Right atrium auricular region (tissue), 2 donors: ENCODE measurements around the gene METTL26. TPM values are rescaled to one million over a fixed set of nuclear protein-coding genes. Genes with fewer than 3 reads are reported as not detected.
A peak's percentile ranks its signal among the peaks of the same experiment; 100 is the strongest.

Experiments
- DNase-seq: peaks from one replicate; pipeline ENCODE4 v3.0.0-alpha.2; 2019; ENCODE audit warnings: low spot score
- H3K27ac ChIP-seq, 2 donors: fragments of 200-600 bp; sonication (generic); 1 replicate in 1 of 2; 2 replicates in 1 of 2; pipeline ENCODE4 v1.5.1; 2016 to 2019
- H3K27me3 ChIP-seq, 2 donors: fragments of 200-600 bp; sonication (generic); one replicate each; pipeline versions ENCODE4 v1.5.1 to v1.6.0; 2017 to 2019
- H3K36me3 ChIP-seq: fragments of 200-600 bp; sonication (generic); one replicate; pipeline ENCODE4 v1.5.1; 2016
- H3K4me1 ChIP-seq, 2 donors: fragments of 200-600 bp; sonication (generic); one replicate each; pipeline versions ENCODE4 v1.5.1 to v1.6.0; 2017 to 2019
- H3K4me3 ChIP-seq, 2 donors: fragments of 200-600 bp; sonication (generic); 1 replicate in 1 of 2; 2 replicates in 1 of 2; pipeline ENCODE4 v1.5.1; 2017 to 2019; ENCODE audit warnings: mild to moderate bottlenecking in 1 of 2, moderate library complexity in 1 of 2
- H3K9me3 ChIP-seq, 2 donors: fragments of 200-600 bp; sonication (generic); one replicate each; pipeline ENCODE4 v1.5.1; 2019
- CTCF ChIP-seq, 2 donors: fragments of 200-600 bp; sonication (generic); IDR thresholded peaks; one replicate each; pipeline ENCODE4 v1.5.1; 2019; ENCODE audit warnings: antibody characterized with exemption in 2 of 2
- total RNA-seq, 2 donors: library from RNA; depleted of rRNA; stranded (reverse); fragments of >200 nt; gene quantifications; one replicate each; pipeline ENCODE4 v1.1.0, GENCODE V29; 2016

The METTL26 gene
- total RNA-seq, 2 donors from 2014 or later: 103 to 137 TPM

- Histone ChIP-seq H3K27me3 (no peaks in the 10 kb centered on the region), H3K27ac (peak overlapping the region; percentile 90 to 92), H3K36me3 (peaks cover 44% of the 10 kb centered on the region), H3K4me3 (peak overlapping the region; percentile 99 to 100), H3K9me3 (no peaks in the 10 kb centered on the region), H3K4me1 (peaks cover 0 to 23% of the 10 kb centered on the region in 2 donors)
- no peak for DNase-seq
- TF ChIP-seq CTCF (IDR thresholded peaks at IDR 0.05): no peak
Measured at GRCh38 chr16:668519-669171, 32.5 kb upstream of the METTL26 start.

GRCh38 chr16:667780-668518 lies 31.8 kb upstream of the METTL26 start, which contains the start of gene RHOT2:
TSS of gene RHOT2 (plus strand) at chr16:668132. CDS start at chr16:668200, 68 bp downstream.
- peaks cover 37% of the 10 kb centered on the region for H3K36me3 ChIP-seq
- peak within 1 kb of the TSS; percentile 90 to 92 for H3K27ac ChIP-seq
- peak within 1 kb of the TSS; percentile 99 to 100 for H3K4me3 ChIP-seq
- peak; percentile 96 to 97 for TF ChIP-seq CTCF (IDR thresholded peaks at IDR 0.05)
- DNase-seq: peak; percentile 91
- peaks cover 0 to 23% of the 10 kb centered on the region in 2 donors for H3K4me1 ChIP-seq
- no peaks in the 10 kb centered on the region for H3K27me3 ChIP-seq
- H3K9me3 ChIP-seq: no peaks in the 10 kb centered on the region

GRCh38 chr16:667113-667779 lies 31.1 kb upstream of the METTL26 start:
- H3K36me3 ChIP-seq: peaks cover 30% of the 10 kb centered on the region
- no peaks in the 10 kb centered on the region for H3K27me3 ChIP-seq
- peak overlapping the region in 1 of 2 donors; percentile 100 for H3K4me3 ChIP-seq
- no peak for TF ChIP-seq CTCF (IDR thresholded peaks at IDR 0.05)
- DNase-seq: no peak
- H3K4me1 ChIP-seq: peaks cover 0 to 23% of the 10 kb centered on the region in 2 donors
- peak overlapping the region; percentile 90 to 92 for H3K27ac ChIP-seq
- H3K9me3 ChIP-seq: no peaks in the 10 kb centered on the region

- H3K27ac ChIP-seq: no peak overlapping the region
- no peaks in the 10 kb centered on the region for H3K9me3 ChIP-seq
- peaks cover 23% of the 10 kb centered on the region for H3K36me3 ChIP-seq
- no peaks in the 10 kb centered on the region for H3K27me3 ChIP-seq
- no peak overlapping the region for H3K4me3 ChIP-seq
- no peak for TF ChIP-seq CTCF (IDR thresholded peaks at IDR 0.05)
- no peak for DNase-seq
- H3K4me1 ChIP-seq: peaks cover 0 to 24% of the 10 kb centered on the region in 2 donors
Measured at GRCh38 chr16:666572-666971, 30.5 kb upstream of the METTL26 start.

GRCh38 chr16:662597-662996 lies 26.5 kb upstream of the METTL26 start:
- Histone ChIP-seq H3K27ac (no peak overlapping the region), H3K36me3 (no peaks in the 10 kb centered on the region), H3K9me3 (no peaks in the 10 kb centered on the region), H3K4me1 (peaks cover 0 to 20% of the 10 kb centered on the region in 2 donors), H3K4me3 (no peak overlapping the region), H3K27me3 (no peaks in the 10 kb centered on the region)
- no peak for DNase-seq
- no peak for TF ChIP-seq CTCF (IDR thresholded peaks at IDR 0.05)
